Chondrocyte (in vitro differentiated cells): ENCODE results near the gene TPRKB. TPM values are rescaled to one million over a fixed set of nuclear protein-coding genes. Genes with fewer than 3 reads are reported as not detected.
A peak's percentile ranks its signal among the peaks of the same experiment; 100 is the strongest.
"Not testable (repeated sequence)": the region's sequence is repeated elsewhere in the genome, so short reads cannot be mapped to it uniquely, and the experiment has no call there.

Experiments
- DNase-seq: peaks from one replicate; pipeline ENCODE4 v3.0.0; 2021; ENCODE audit warnings: mixed read lengths, low spot score
- H3K27ac Mint-ChIP-seq: one replicate; pipeline ENCODE4 v1.8.0; 2021; ENCODE audit warnings: mild to moderate bottlenecking, moderate library complexity, mixed read lengths; ENCODE audit not compliant: unreplicated experiment
- H3K27me3 Mint-ChIP-seq: 2 replicates; pipeline ENCODE4 v1.8.0; 2021; ENCODE audit warnings: low read depth, mixed read lengths
- H3K36me3 Mint-ChIP-seq: 2 replicates; pipeline ENCODE4 v1.8.0; 2021; ENCODE audit warnings: low read depth, mixed read lengths
- H3K4me1 Mint-ChIP-seq: 2 replicates; pipeline ENCODE4 v1.8.0; 2021; ENCODE audit warnings: low read depth, mild to moderate bottlenecking, mixed read lengths
- H3K4me3 Mint-ChIP-seq: one replicate; pipeline ENCODE4 v1.8.0; 2021; ENCODE audit warnings: mild to moderate bottlenecking, moderate library complexity, mixed read lengths; ENCODE audit not compliant: unreplicated experiment
- H3K9me3 Mint-ChIP-seq: 2 replicates; pipeline ENCODE4 v1.8.0; 2021; ENCODE audit warnings: low read depth, mixed read lengths
- total RNA-seq: library from RNA; stranded (reverse); gene quantifications from 3 replicates; pipeline ENCODE4 v1.2.1, GENCODE V29; 2021
- TF ChIP-seq, protein P1 (sequence below): fragments of 200-600 bp; sonication (generic); IDR thresholded peaks from 2 replicates; pipeline ENCODE4 v1.5.0; 2021; ENCODE audit warnings: antibody characterized with exemption, mild to moderate bottlenecking, moderate library complexity

The TPRKB gene
- total RNA-seq, 1 donor from 2014 or later, result 14.2 TPM

DNA sequence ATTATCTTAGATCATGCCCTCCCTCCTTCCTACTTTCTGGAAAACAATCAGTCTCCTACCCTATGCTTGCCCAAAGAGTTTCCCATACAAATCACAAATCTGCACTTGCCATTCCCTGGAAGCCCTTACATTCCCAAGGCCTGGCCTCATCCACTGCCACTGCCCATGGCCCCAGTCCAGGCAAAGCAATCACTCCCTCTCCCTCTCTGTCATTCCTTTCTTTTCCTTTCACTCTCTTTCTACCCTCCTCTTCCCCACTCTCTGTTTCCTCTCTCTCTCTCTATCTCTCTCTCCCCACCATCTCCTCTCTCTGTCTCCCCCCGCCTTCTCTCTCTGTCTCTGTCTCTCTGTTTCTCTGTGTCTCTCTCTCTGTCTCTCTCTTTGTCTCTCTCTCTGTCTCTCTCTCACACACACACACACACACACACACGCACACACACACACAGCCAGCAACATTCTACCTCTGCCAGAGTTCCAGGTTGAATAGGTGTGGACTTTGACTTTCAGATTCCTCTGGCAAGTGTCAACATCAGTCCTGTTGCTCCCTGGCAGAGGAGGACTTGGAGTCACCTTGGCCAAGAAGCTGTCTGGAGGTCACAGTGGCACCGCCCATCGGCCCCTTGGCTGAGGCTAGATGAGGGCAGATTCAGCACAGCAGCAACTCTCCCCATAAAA is 51.2 kb downstream of the TPRKB start:
- no peak for DNase-seq

DNA sequence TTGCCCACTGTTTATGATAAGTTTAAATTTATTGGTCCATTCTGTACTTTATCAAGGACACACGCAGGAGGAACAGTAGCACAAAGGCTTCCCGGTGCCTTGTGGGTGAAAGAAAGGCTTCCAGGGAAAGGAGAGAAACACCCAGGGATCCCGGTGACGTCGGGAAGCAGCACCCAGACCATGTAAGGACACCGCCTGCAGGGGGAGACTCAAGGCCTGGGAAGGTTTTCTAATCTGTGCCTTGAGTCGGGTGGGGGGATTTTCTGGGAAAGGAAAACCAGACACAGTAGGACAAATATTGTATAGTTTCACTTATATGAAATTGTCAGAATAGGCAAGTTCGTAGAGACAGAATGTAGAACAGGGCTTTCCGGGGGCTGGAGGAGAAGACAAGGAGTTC is 52.2 kb downstream of the TPRKB start:
- not testable (repeated sequence) for H3K4me3 Mint-ChIP-seq, H3K36me3 Mint-ChIP-seq, H3K27ac Mint-ChIP-seq, DNase-seq, H3K27me3 Mint-ChIP-seq, H3K4me1 Mint-ChIP-seq
- TF ChIP-seq, protein P1, sequence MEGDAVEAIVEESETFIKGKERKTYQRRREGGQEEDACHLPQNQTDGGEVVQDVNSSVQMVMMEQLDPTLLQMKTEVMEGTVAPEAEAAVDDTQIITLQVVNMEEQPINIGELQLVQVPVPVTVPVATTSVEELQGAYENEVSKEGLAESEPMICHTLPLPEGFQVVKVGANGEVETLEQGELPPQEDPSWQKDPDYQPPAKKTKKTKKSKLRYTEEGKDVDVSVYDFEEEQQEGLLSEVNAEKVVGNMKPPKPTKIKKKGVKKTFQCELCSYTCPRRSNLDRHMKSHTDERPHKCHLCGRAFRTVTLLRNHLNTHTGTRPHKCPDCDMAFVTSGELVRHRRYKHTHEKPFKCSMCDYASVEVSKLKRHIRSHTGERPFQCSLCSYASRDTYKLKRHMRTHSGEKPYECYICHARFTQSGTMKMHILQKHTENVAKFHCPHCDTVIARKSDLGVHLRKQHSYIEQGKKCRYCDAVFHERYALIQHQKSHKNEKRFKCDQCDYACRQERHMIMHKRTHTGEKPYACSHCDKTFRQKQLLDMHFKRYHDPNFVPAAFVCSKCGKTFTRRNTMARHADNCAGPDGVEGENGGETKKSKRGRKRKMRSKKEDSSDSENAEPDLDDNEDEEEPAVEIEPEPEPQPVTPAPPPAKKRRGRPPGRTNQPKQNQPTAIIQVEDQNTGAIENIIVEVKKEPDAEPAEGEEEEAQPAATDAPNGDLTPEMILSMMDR, result peak; percentile 42
- H3K9me3 Mint-ChIP-seq, result peaks cover 15% of the 10 kb centered on the region

More for the DNA sequence above, 51.2 kb downstream of the TPRKB start:
- peaks cover 15% of the 10 kb centered on the region for H3K9me3 Mint-ChIP-seq
- TF ChIP-seq, protein P1, result no peak
- no peak overlapping the region for H3K4me3 Mint-ChIP-seq
- H3K4me1 Mint-ChIP-seq, result peaks cover 5% of the 10 kb centered on the region
- H3K27me3 Mint-ChIP-seq, result peaks cover 5% of the 10 kb centered on the region
- peaks cover 4% of the 10 kb centered on the region for H3K36me3 Mint-ChIP-seq
- H3K27ac Mint-ChIP-seq, result no peak overlapping the region

DNA sequence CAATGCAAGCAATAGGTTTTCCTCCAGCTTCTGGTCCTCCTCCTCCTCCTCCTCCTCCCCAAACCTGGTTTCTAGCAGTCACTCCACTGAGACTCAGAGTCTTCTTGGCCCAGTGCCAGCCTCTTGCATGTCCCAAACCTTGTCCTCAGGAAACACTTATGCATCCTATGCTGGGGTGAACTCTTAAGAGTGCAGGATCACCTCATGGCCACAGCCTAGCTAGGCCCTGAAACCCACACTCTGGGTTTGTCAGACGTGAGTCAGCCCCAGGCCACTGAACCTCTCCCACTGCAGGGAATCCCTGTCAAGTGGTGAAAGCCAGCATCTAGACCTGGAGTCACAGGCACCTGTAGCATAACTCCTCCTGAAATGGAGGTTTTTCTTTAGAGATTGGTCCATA is 52.8 kb downstream of the TPRKB start:
- peaks cover 13% of the 10 kb centered on the region for H3K4me1 Mint-ChIP-seq
- not testable (repeated sequence) for H3K36me3 Mint-ChIP-seq, H3K4me3 Mint-ChIP-seq, H3K27me3 Mint-ChIP-seq, H3K27ac Mint-ChIP-seq, DNase-seq
- H3K9me3 Mint-ChIP-seq, result peaks cover 11% of the 10 kb centered on the region

DNA sequence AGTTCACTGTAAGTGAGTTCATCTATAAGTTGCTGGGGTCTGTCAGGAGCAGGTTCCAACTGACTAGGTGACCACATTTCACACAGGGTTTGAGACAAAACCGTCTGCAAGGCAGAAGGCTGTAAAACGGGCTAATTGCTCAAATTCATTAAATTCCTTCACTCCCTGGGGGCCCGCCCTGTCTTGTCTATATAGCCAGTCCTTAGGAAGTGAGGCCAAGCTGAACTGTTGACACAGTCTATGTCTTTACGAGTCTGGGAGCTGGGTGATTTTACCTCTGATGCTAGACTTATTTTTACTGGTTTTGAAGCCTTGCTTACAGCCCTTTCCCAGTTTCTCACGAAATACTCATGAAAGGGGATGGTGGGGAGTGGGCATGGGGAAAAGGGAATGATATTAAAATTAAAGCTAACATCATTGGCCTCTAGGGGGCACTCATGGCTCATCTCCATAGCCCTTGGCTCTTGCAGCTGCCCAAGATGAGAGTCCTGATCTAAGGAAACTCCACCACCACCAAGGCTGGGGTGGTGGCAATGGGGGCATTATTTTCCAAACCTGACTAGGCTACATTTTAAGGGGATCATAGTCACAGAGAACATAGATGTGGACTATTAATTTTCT is 57.1 kb downstream of the TPRKB start:
- H3K4me3 Mint-ChIP-seq, H3K27me3 Mint-ChIP-seq, H3K4me1 Mint-ChIP-seq, H3K9me3 Mint-ChIP-seq, DNase-seq, H3K27ac Mint-ChIP-seq, H3K36me3 Mint-ChIP-seq: not testable (repeated sequence)
- TF ChIP-seq, protein P1, result peak; percentile 77

Other genes starting within 250 kb of the TPRKB start
- gene NAT8, start 94.9 kb downstream of the TPRKB start, total RNA-seq, result not detected in 3 replicates
- 21.5 to 30.2 TPM (median 22.9 TPM) in 3 replicates for gene DUSP11, start 42.8 kb upstream of the TPRKB start, total RNA-seq
- gene C2orf78, start 46.8 kb upstream of the TPRKB start, total RNA-seq, result not detected in 3 replicates
- 29.3 to 32.6 TPM (median 32.1 TPM) in 3 replicates for gene STAMBP, start 91.6 kb upstream of the TPRKB start, total RNA-seq
- 173 to 1,480 TPM (median 1,439 TPM) in 3 replicates for gene ACTG2, start 155.7 kb upstream of the TPRKB start, total RNA-seq
- 58.1 to 60.8 TPM (median 58.9 TPM) in 3 replicates for gene DGUOK, start 189.5 kb upstream of the TPRKB start, total RNA-seq
- 13.1 to 32.2 TPM (median 31.8 TPM) in 3 replicates for gene TET3, start 247.6 kb upstream of the TPRKB start, total RNA-seq